Loucy (cell line): Measurements from ENCODE around the gene MARK4.

Experiments used
- CTCF ChIP-seq: fragments of 200-600 bp; sonication (generic); conservative IDR thresholded peaks from 2 replicates; pipeline ENCODE4 v1.5.1; 2014; ENCODE audit warnings: mild to moderate bottlenecking, antibody characterized with exemption, low read length
- EZH2phosphoT487 ChIP-seq: fragments of 200-600 bp; IDR thresholded peaks from 2 replicates; pipeline ENCODE4 v1.6.1; 2018; ENCODE audit warnings: antibody characterized with exemption, mild to moderate bottlenecking, moderate library complexity, borderline replicate concordance

GRCh38 chr19:45222724-45223123 is 28.3 kb upstream of the MARK4 start:
- TF ChIP-seq CTCF (no peak), EZH2phosphoT487 (no peak)
